Epithelial cell of prostate (primary cell): ENCODE data around the gene CLMP.
"Not testable (repeated sequence)": the region's sequence is repeated elsewhere in the genome, so short reads cannot be mapped to it uniquely, and the experiment has no call there.

Experiments used
- DNase-seq: peaks from one replicate; pipeline ENCODE4 v3.0.0-alpha.2; 2011; ENCODE audit warnings: low read depth, low spot score
- H3K27ac ChIP-seq: fragments of 450-650 bp; 2 replicates; pipeline ENCODE4 v1.5.1; 2017; ENCODE audit warnings: mild to moderate bottlenecking

CLMP gene

DNA sequence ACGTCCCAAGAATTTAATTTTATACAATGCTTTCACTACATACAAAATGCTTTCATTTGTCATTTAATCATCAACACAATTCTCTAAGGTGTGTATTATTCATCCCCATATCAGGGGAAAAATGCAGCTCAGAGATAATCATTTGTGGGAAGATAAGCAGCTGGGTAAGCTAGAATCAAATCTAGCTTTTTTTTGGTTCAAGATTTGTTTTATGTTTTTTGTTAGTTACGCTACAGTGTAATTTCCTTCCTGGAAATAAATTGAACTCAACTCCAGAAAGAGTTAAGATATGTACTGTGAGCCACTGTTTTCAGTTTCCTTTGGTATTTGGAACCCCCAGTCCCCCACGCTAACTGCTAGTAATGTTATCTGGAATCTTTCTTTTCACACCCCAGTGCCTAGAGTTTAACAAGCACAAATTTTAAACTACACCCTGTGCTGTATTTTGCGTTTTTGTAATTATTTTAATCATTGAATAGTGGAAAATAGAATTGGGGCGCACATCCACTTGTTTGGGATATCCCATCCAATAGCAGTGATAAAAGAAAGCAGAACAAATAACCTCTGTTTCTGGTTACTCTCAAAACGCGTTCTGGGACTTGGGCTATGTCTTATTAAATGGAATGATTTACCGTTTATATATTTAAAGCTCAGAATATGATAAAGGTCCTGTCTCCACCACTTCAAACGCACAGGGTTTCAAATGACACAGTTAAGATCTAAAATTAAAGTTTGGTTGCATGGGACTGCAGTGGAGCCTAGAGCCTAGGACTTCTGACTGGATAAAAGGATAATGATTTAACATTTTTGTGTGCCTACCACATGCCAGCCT lies 131.0 kb downstream of the CLMP start:
- DNase-seq, result no peak
- H3K27ac ChIP-seq, result peak overlapping the region; percentile 99

- no peak for DNase-seq
- peak overlapping the region; percentile 99 for H3K27ac ChIP-seq
Observed at GRCh38 chr11:123062892-123063825, 131.9 kb downstream of the CLMP start.

- H3K27ac ChIP-seq, result peak overlapping the region; percentile 99
- peak; percentile 99 for DNase-seq
Observed at GRCh38 chr11:123062158-123062891, 132.7 kb downstream of the CLMP start.

DNA sequence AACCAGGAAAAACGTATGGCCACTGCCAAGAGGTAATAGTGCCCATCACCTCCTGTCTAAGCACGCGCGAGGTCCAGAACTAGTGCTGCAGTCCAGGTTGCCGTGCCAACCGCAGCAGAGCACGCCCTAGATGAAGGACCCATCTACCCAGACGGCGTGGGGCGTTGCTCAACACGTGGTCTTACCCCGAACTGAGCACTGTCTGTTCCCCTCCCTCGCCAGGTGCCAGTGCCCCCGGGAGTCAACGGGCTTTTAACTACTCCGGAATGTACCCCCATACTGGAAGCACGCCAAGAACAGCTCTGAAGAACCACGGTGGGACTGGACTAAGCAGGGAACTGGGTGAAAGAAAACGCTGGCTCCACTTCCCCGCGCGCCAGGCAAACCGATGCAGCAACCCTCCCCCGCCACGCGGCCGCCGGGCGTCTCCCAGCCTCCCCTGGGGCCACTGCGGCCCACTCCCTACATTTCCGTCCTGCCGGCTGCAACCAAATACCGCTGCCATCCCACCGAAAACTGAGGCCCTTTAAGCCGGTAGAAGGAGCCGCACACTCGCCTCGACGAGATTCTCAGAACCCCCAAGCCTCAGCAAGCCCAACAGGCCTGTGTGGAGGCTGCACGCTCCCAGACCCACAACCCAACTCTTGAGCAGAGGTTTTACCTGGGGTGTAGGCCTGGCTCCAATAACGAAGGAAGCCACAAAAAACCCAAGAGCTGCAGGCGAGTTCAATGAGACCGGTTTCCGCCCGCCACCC lies 133.5 kb downstream of the CLMP start, which contains the start of gene HSPA8:
TSS of gene HSPA8 (minus strand) at position 734 of the 755 bp plus-strand sequence. CDS start 812 bp downstream, outside the sequence.
- DNase-seq, result no peak
- H3K27ac ChIP-seq, result peak within 1 kb of the TSS; percentile 99

DNA sequence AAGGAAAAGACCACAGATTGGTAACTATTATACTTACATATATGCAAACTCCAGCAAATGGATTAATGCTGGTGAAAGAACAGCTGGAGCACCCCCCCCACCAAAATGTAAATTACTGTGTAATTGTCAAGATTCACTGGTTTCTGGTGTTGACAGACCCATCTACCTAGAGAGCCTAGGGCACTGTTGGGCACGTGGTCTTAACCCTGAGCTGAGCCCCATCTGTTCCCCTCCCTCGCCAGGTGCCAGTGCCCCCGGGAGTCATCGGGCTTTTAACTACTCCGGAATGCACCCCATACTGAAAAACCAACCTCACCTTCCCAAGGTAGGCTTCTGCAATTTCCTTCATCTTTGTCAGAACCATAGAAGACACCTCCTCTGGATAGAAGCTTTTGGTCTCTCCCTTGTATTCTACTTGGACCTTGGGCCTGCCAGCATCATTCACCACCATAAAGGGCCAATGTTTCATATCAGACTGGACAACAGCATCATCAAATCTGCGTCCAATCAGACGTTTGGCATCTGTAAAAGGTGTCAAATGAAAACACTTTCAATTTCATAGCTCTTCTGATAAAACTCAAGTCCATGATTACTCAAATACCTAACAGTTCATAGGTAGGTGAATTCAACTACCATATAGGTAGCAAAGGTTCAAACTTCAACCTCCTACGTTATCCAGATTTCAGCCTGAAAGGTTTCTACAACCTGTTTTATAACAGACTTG lies 134.6 kb downstream of the CLMP start:
- H3K27ac ChIP-seq, result peak overlapping the region; percentile 99
- no peak for DNase-seq

DNA sequence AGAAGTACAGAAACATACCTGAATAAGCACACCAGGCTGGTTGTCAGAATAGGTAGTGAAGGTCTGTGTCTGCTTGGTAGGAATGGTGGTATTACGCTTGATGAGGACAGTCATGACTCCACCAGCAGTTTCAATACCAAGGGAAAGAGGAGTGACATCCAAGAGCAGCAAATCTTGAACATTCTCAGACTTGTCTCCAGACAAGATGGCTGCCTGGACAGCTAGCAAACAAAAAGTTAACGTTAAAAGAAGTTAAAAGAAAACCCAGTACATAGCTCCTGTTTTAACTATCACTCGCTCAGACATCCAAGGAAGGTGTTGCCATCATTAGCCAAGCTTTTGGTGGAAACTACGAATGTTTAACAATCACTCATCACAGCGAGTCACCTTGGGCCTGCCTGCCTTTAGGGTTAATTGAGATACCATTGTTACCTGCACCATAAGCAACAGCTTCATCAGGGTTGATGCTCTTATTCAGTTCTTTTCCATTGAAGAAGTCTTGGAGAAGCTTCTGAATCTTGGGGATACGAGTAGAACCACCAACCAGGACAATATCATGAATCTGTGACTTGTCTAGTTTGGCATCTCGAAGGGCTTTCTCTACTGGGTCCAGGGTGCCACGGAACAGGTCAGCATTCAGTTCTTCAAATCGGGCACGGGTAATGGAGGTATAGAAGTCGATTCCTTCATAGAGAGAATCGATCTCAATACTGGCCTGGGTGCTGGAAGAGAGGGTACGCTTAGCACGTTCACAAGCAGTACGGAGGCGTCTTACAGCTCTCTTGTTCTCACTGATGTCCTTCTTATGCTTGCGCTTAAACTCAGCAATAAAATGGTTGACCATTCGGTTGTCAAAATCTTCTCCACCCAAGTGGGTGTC lies 135.8 kb downstream of the CLMP start:
- peak overlapping the region; percentile 99 for H3K27ac ChIP-seq
- DNase-seq, result not testable (repeated sequence)

DNA sequence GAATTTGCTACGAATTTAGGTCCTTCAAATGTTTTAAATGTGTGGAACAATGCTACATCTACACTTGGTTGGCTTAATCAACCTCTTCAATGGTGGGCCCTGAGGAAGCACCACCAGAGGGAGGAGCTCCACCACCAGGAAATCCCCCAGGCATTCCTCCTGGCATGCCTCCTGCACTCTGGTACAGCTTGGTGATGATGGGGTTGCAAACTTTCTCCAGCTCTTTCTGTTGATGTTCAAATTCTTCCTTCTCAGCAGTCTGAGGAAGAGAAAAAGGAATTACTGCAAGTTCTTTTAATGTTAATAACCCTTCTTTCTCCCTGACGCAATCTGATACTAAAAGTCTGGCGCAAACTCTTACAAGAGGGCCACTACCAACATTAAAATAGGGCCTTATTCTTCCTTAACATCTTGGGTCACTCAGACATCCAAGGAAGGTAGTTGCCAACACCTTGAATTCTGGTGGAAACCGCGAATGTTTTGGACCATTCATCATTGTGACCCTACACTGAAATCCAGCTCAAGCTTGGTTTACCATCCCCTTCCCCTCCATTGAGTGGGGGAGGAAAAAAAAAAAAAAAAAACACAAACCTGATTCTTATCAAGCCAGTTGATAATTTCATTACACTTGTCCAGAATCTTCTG lies 137.3 kb downstream of the CLMP start:
- DNase-seq, result no peak
- H3K27ac ChIP-seq, result peak overlapping the region; percentile 99

GRCh38 chr11:123056835-123057491 lies 138.1 kb downstream of the CLMP start:
- peak overlapping the region; percentile 99 for H3K27ac ChIP-seq
- no peak for DNase-seq

GRCh38 chr11:123055191-123055901 lies 139.7 kb downstream of the CLMP start:
- no peak overlapping the region for H3K27ac ChIP-seq
- DNase-seq, result no peak

GRCh38 chr11:123054301-123055065 lies 140.6 kb downstream of the CLMP start:
- no peak overlapping the region for H3K27ac ChIP-seq
- DNase-seq, result no peak

- no peak for DNase-seq
- no peak overlapping the region for H3K27ac ChIP-seq
Observed at GRCh38 chr11:123052901-123053721, 141.9 kb downstream of the CLMP start.

- DNase-seq, result no peak
- no peak overlapping the region for H3K27ac ChIP-seq
Observed at GRCh38 chr11:123051634-123052033, 143.4 kb downstream of the CLMP start.

- no peak overlapping the region for H3K27ac ChIP-seq
- DNase-seq, result no peak
Observed at GRCh38 chr11:123051146-123051545, 143.9 kb downstream of the CLMP start.

GRCh38 chr11:123047947-123048293 lies 147.1 kb downstream of the CLMP start:
- DNase-seq, result no peak
- no peak overlapping the region for H3K27ac ChIP-seq
